Ovary (tissue), 9 donors: ENCODE results near the gene CKM. TPM values are rescaled to one million over a fixed set of nuclear protein-coding genes. Genes with fewer than 3 reads are reported as not detected.

Source experiments
- DNase-seq, 5 donors: peaks; one replicate each; pipeline ENCODE4 v3.0.0-alpha.2; 2019 to 2020
- H3K27ac ChIP-seq, 2 donors: fragments of 200-600 bp; one replicate each; pipeline versions ENCODE4 v1.5.1 to v1.8.0; 2019 to 2022
- H3K27me3 ChIP-seq: fragments of 200-600 bp; one replicate; pipeline ENCODE4 v1.8.0; 2022
- H3K36me3 ChIP-seq: fragments of 200-600 bp; sonication (generic); one replicate; pipeline ENCODE4 v1.5.1; 2019
- H3K4me1 ChIP-seq: one replicate; pipeline ENCODE4 v1.8.1; 2013; ENCODE audit warnings: mild to moderate bottlenecking, moderate library complexity; ENCODE audit not compliant: insufficient read depth
- H3K4me3 ChIP-seq: fragments of 200-600 bp; sonication (generic); one replicate; pipeline ENCODE4 v1.5.1; 2017
- H3K9me3 ChIP-seq, 2 donors: fragments of 200-600 bp in 1 of 2; sonication (generic) in 1 of 2; one replicate each; pipeline versions ENCODE4 v1.5.1 to v1.8.1; 2013 to 2019; ENCODE audit warnings: mild to moderate bottlenecking in 1 of 2, moderate library complexity in 1 of 2
- CTCF ChIP-seq, 3 donors: fragments of 450-650 bp in 2 of 3; fragments of 200-600 bp in 1 of 3; IDR thresholded peaks; one replicate each; pipeline versions ENCODE4 v1.5.1 to v1.8.0; 2016 to 2022; ENCODE audit warnings: antibody characterized with exemption in 3 of 3, mild to moderate bottlenecking in 1 of 3
- EP300 ChIP-seq: sonication (generic); formaldehyde crosslinking; IDR thresholded peaks from one replicate; pipeline ENCODE4 v1.6.1; 2017; ENCODE audit warnings: antibody characterized with exemption
- POLR2A ChIP-seq: fragments of 450-650 bp; IDR thresholded peaks from one replicate; pipeline ENCODE4 v1.6.1; 2017; ENCODE audit warnings: antibody characterized with exemption, mild to moderate bottlenecking, moderate library complexity
- WGBS, 3 donors: extraction: QIAGEN DNeasy Blood & Tissue Kit in 1 of 3; methylation state at CpG; one replicate each; pipeline versions ENCODE4 v1.1.5 to v1.1.7; 2013 to 2017; 5-methylcytosine and 5-hydroxymethylcytosine counted together
- intact Hi-C, 4 donors: fragments of 100-400 bp; cut with DNase I; formaldehyde crosslinking; loops; one replicate each; pipeline versions ENCODE4 v1.11.0 to v1.15.1; 2022 to 2023
- polyA plus RNA-seq, 2 donors: library from polyadenylated mRNA; stranded (reverse); fragments of 200-250 nt in 1 of 2; fragments of 350-450 nt in 1 of 2; fragmentation: Illumina TruSeq in 1 of 2; extraction: RNeasy Lipid Tissue Mini Kit (QIAGEN cat#74804) in 1 of 2; gene quantifications; one replicate each; pipeline ENCODE4 v1.2.3, GENCODE V29; 2013 to 2014
- total RNA-seq, 7 donors: library from RNA; depleted of rRNA in 2 of 7; stranded (reverse); fragments of >200 nt in 2 of 7; fragmentation: NEBNext Ultra II Directional in 3 of 7; extraction: Animal tissue kit (Norgen Biotek cat#: 25700) in 3 of 7; gene quantifications; one replicate each; pipeline versions ENCODE4 v1.1.0 to v1.2.4, GENCODE V29; 2016 to 2023
- donor health status: DM: no; HTN: no; CAD: no; lungs with moderate emphysema.
- donor health status: DM: no; HTN: no; CAD: no.
- donor health status: Bipolar disorder and iron deficiency.
- donor health status: DM: yes; HTN: yes; CAD: no.
- donor health status: DM: no; HTN: no; CAD: no.
- donor health status: DM: yes; HTN: yes; CAD: no.

The CKM gene
- total and polyA plus RNA-seq, 9 donors, result 0.10 to 0.85 (median 0.55) TPM; not detected in 4

DNA sequence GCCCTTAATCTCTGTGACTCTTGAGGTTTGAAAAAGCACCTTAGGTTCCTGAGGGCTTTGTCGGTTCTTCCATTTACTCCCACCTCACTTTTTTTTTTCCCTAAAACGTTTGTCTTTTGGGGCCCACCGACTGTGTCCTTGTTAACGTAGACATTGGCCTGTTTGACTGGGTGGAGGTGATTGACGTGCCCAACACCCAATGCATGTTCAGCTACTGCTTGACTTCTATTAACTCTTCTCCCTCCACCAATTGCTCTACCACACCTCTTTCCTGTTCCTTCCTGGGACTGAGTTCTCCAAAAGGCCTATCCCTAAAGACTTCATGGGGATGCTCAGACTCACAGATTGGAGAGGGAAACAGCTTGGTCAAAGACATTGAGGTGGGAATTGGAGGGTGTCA, 17.3 kb downstream of the CKM start:
- WGBS, 3 donors, result 6 to 16% (median 9%) methylated on average over 5 of the region's 5 CpGs
- no peak for DNase-seq
- Histone ChIP-seq H3K9me3 (no peaks in the 10 kb centered on the region), H3K27me3 (no peaks in the 10 kb centered on the region), H3K36me3 (no peaks in the 10 kb centered on the region), H3K27ac (no peak overlapping the region), H3K4me1 (no peaks in the 10 kb centered on the region), H3K4me3 (no peak overlapping the region)
- intact Hi-C loops, result no loop called here
- TF ChIP-seq CTCF (IDR thresholded peaks at IDR 0.05), result no peak
- TF ChIP-seq POLR2A, result no peak
- TF ChIP-seq EP300, result no peak

GRCh38 chr19:45305007-45305406, 17.7 kb downstream of the CKM start:
- no peak for DNase-seq
- intact Hi-C loops, result no loop called here
- Histone ChIP-seq H3K27ac (no peak overlapping the region), H3K4me3 (no peak overlapping the region), H3K36me3 (no peaks in the 10 kb centered on the region), H3K27me3 (no peaks in the 10 kb centered on the region), H3K4me1 (peaks cover 2% of the 10 kb centered on the region), H3K9me3 (no peaks in the 10 kb centered on the region)
- WGBS, 3 donors, result 35 to 49% (median 46%) methylated on average over 4 of the region's 4 CpGs
- TF ChIP-seq CTCF (IDR thresholded peaks at IDR 0.05), result no peak
- no peak for TF ChIP-seq POLR2A
- TF ChIP-seq EP300, result no peak

- TF ChIP-seq POLR2A (no peak), CTCF (IDR thresholded peaks at IDR 0.05) (no peak), EP300 (no peak)
- no peak for DNase-seq
- H3K27ac ChIP-seq, result no peak overlapping the region
- H3K4me3 ChIP-seq, result no peak overlapping the region
- no peaks in the 10 kb centered on the region for H3K27me3 ChIP-seq
- no peaks in the 10 kb centered on the region for H3K9me3 ChIP-seq
- H3K36me3 ChIP-seq, result no peaks in the 10 kb centered on the region
- intact Hi-C loops, result no loop called here
- WGBS, 3 donors, result 62 to 72% (median 62%) methylated on average over 4 of the region's 4 CpGs
- H3K4me1 ChIP-seq, result peaks cover 2% of the 10 kb centered on the region
Measured at GRCh38 chr19:45304141-45304926, 18.3 kb downstream of the CKM start.

GRCh38 chr19:45303269-45304060, 19.2 kb downstream of the CKM start:
- Histone ChIP-seq H3K36me3 (no peaks in the 10 kb centered on the region), H3K4me3 (no peak overlapping the region), H3K27me3 (no peaks in the 10 kb centered on the region), H3K4me1 (peaks cover 2% of the 10 kb centered on the region), H3K27ac (no peak overlapping the region), H3K9me3 (no peaks in the 10 kb centered on the region)
- DNase-seq, result no peak
- WGBS, 3 donors, result 91 to 93% (median 92%) methylated on average over 12 of the region's 12 CpGs
- no peak for TF ChIP-seq EP300
- no peak for TF ChIP-seq POLR2A
- no peak for TF ChIP-seq CTCF (IDR thresholded peaks at IDR 0.05)
- intact Hi-C loops, result no loop called here
